Psoas muscle (tissue), 8 donors: ENCODE results near the gene CENATAC. TPM values are rescaled to one million over a fixed set of nuclear protein-coding genes. Genes with fewer than 3 reads are reported as not detected.
"Not testable (repeated sequence)": the region's sequence is repeated elsewhere in the genome, so short reads cannot be mapped to it uniquely, and the experiment has no call there.

Experiments used
- ATAC-seq, 4 donors: fragments of 200-7000 bp; cut with Tn5 transposase; one replicate each; pipeline ENCODE4 v1.9.1; 2020; ENCODE audit warnings: moderate library complexity in 3 of 4, mild to moderate bottlenecking in 2 of 4
- DNase-seq, 2 donors: peaks; one replicate each; pipeline ENCODE4 v3.0.0-alpha.2; 2020
- H3K27ac ChIP-seq: fragments of 200-600 bp; one replicate; pipeline ENCODE4 v1.8.0; 2022
- H3K27me3 ChIP-seq, 3 donors: fragments of 200-600 bp in 1 of 3; one replicate each; pipeline versions ENCODE4 v1.6.1 to v1.8.0; 2013 to 2022; ENCODE audit warnings: low read length in 2 of 3, mild to moderate bottlenecking in 2 of 3, moderate library complexity in 1 of 3; ENCODE audit not compliant: insufficient read depth in 3 of 3
- H3K36me3 ChIP-seq, 2 donors: fragments of 200-600 bp in 1 of 2; one replicate each; pipeline versions ENCODE4 v1.6.1 to v1.8.0; 2013 to 2022; ENCODE audit warnings: low read depth in 1 of 2, mild to moderate bottlenecking in 1 of 2, moderate library complexity in 1 of 2; ENCODE audit not compliant: insufficient read depth in 1 of 2
- H3K4me1 ChIP-seq: fragments of 200-600 bp; one replicate; pipeline ENCODE4 v1.8.0; 2022
- H3K4me3 ChIP-seq: fragments of 200-600 bp; one replicate; pipeline ENCODE4 v1.8.0; 2022; ENCODE audit warnings: mild to moderate bottlenecking
- H3K9me3 ChIP-seq: fragments of 200-600 bp; one replicate; pipeline ENCODE4 v1.8.0; 2022
- CTCF ChIP-seq: fragments of 200-600 bp; IDR thresholded peaks from one replicate; pipeline ENCODE4 v1.8.0; 2022; ENCODE audit warnings: antibody characterized with exemption
- WGBS, 3 donors: extraction: QIAGEN DNeasy Blood & Tissue Kit; methylation state at CpG; one replicate each; pipeline versions ENCODE4 v1.1.6 to v1.1.7; 2013; 5-methylcytosine and 5-hydroxymethylcytosine counted together
- intact Hi-C, 2 donors: fragments of 100-400 bp; cut with DNase I; formaldehyde crosslinking; loops; one replicate each; pipeline versions ENCODE4 v1.11.0 to v1.14.2; 2022
- polyA plus RNA-seq, 3 donors: library from polyadenylated mRNA; stranded (reverse); fragments of 200-250 nt; gene quantifications; one replicate each; pipeline ENCODE4 v1.2.3, GENCODE V29; 2013
- total RNA-seq, 4 donors: library from RNA; stranded (reverse); fragmentation: NEBNext Ultra II Directional in 2 of 4; extraction: Animal tissue kit (Norgen Biotek cat#: 25700) in 2 of 4; gene quantifications; one replicate each; pipeline versions ENCODE4 v1.2.1 to v1.2.4, GENCODE V29; 2021 to 2023
- donor health status: healthy with polysubstance abuse.
- donor health status: DM: no; HTN: no; CAD: no; lungs with moderate emphysema.
- donor health status: Bipolar disorder and iron deficiency.
- donor health status: healthy.
- donor health status: DM: yes; HTN: yes; CAD: no.
- donor health status: DM: no; HTN: no; CAD: no.
- donor health status: DM: no; HTN: no; CAD: no.
- donor health status: DM: yes; HTN: yes; CAD: no.

The CENATAC gene
- total and polyA plus RNA-seq, 7 donors, result 5.4 to 23.5 (median 10.1) TPM

GRCh38 chr11:119034813-119035212, 36.9 kb downstream of the CENATAC start:
- Histone ChIP-seq H3K36me3 (no peaks in the 10 kb centered on the region), H3K27ac (no peak overlapping the region), H3K4me1 (peaks cover 2% of the 10 kb centered on the region), H3K4me3 (no peak overlapping the region), H3K9me3 (no peaks in the 10 kb centered on the region), H3K27me3 (no peaks in the 10 kb centered on the region)
- DNase-seq (no peak), ATAC-seq (no peak)
- intact Hi-C loops, result no loop called here
- no peak for TF ChIP-seq CTCF
- WGBS, 3 donors, result 83 to 91% (median 86%) methylated on average over 3 of the region's 3 CpGs

- no peak for TF ChIP-seq CTCF
- Histone ChIP-seq H3K27ac (no peak overlapping the region), H3K36me3 (no peaks in the 10 kb centered on the region), H3K9me3 (no peaks in the 10 kb centered on the region), H3K27me3 (no peaks in the 10 kb centered on the region), H3K4me3 (no peak overlapping the region), H3K4me1 (no peaks in the 10 kb centered on the region)
- ATAC-seq (no peak), DNase-seq (no peak)
- 82 to 88% (median 88%) methylated on average over 5 of the region's 5 CpGs for WGBS, 3 donors
- intact Hi-C loops, result no loop called here
Observed at GRCh38 chr11:119038884-119039283, 40.9 kb downstream of the CENATAC start.

GRCh38 chr11:119039471-119039870, 41.5 kb downstream of the CENATAC start:
- H3K27ac ChIP-seq, DNase-seq, H3K36me3 ChIP-seq, intact Hi-C loops, H3K4me3 ChIP-seq, ATAC-seq, H3K27me3 ChIP-seq, H3K9me3 ChIP-seq, H3K4me1 ChIP-seq: not testable (repeated sequence)
- WGBS, 3 donors, result 45 to 47% (median 46%) methylated on average over 6 to 11 of the region's 11 CpGs

GRCh38 chr11:119041821-119042514, 44.0 kb downstream of the CENATAC start:
- H3K4me1 ChIP-seq, result no peaks in the 10 kb centered on the region
- ATAC-seq, result no peak
- no peaks in the 10 kb centered on the region for H3K27me3 ChIP-seq
- peaks cover 0 to 28% of the 10 kb centered on the region in 2 donors for H3K36me3 ChIP-seq
- intact Hi-C loops, result no loop called here
- 86 to 93% (median 92%) methylated on average over 4 of the region's 4 CpGs for WGBS, 3 donors
- H3K4me3 ChIP-seq, result no peak overlapping the region
- no peak for TF ChIP-seq CTCF
- H3K27ac ChIP-seq, result no peak overlapping the region
- no peaks in the 10 kb centered on the region for H3K9me3 ChIP-seq
- DNase-seq, result no peak

GRCh38 chr11:119042927-119043326, 45.0 kb downstream of the CENATAC start:
- intact Hi-C loops, result no loop called here
- H3K36me3 ChIP-seq, result peaks cover 6 to 37% of the 10 kb centered on the region in 2 donors
- no peaks in the 10 kb centered on the region for H3K4me1 ChIP-seq
- no peak for TF ChIP-seq CTCF
- ATAC-seq (no peak), DNase-seq (no peak)
- H3K27me3 ChIP-seq, result no peaks in the 10 kb centered on the region
- no peak overlapping the region for H3K27ac ChIP-seq
- no peak overlapping the region for H3K4me3 ChIP-seq
- WGBS, 3 donors, result 84 to 91% (median 89%) methylated on average over 9 of the region's 9 CpGs
- H3K9me3 ChIP-seq, result no peaks in the 10 kb centered on the region
